Common myeloid progenitor, CD34-positive (primary cell): ENCODE results near the gene MED9.

ENCODE experiments used
- CTCF ChIA-PET: fragments of 350-600 bp; sonication (Branson Sonifier 250); formaldehyde crosslinking; loops from one replicate; lab custom pipeline; 2021; ENCODE audit warnings: antibody characterized with exemption; lab: Charles Lee
- POLR2A ChIA-PET: fragments of 350-600 bp; sonication (Branson Sonifier 250); formaldehyde crosslinking; loops from one replicate; lab custom pipeline; 2021; ENCODE audit warnings: antibody characterized with exemption; lab: Charles Lee
- DNase-seq, 3 donors: peaks; one replicate each; pipeline versions ENCODE4 v3.0.0 to v3.0.0-alpha.2; 2013
- H3K27ac ChIP-seq, 2 experiments: 1 replicate in 1 of 2; 2 replicates in 1 of 2; pipeline ENCODE4 v1.7.0; 2013; ENCODE audit warnings: inconsistent platforms in 2 of 2, low read length in 2 of 2, mild to moderate bottlenecking in 2 of 2, low read depth in 1 of 2, moderate library complexity in 1 of 2; ENCODE audit not compliant: severe bottlenecking in 2 of 2, insufficient read depth in 1 of 2, poor library complexity in 1 of 2
- H3K27me3 ChIP-seq, 5 experiments: replicated peaks in 2 of 5; 1 replicate in 3 of 5; 2 replicates in 2 of 5; pipeline versions ENCODE4 v1.6.1 to v1.7.0; 2013; ENCODE audit warnings: low read length in 4 of 5, mild to moderate bottlenecking in 2 of 5, moderate library complexity in 2 of 5, inconsistent platforms in 1 of 5; ENCODE audit not compliant: insufficient read depth in 5 of 5, control insufficient read depth in 4 of 5
- H3K36me3 ChIP-seq, 4 experiments: 1 replicate in 2 of 4; 2 replicates in 2 of 4; pipeline versions ENCODE4 v1.6.1 to v1.7.0; 2013; ENCODE audit warnings: low read length in 3 of 4, control low read depth in 1 of 4, mild to moderate bottlenecking in 1 of 4; ENCODE audit not compliant: control insufficient read depth in 4 of 4, insufficient read depth in 4 of 4
- H3K4me1 ChIP-seq, 4 experiments: 1 replicate in 3 of 4; 2 replicates in 1 of 4; pipeline versions ENCODE4 v1.6.1 to v1.7.1; 2013; ENCODE audit warnings: low read length in 3 of 4, mild to moderate bottlenecking in 3 of 4, control low read depth in 1 of 4, inconsistent platforms in 1 of 4, moderate library complexity in 1 of 4; ENCODE audit not compliant: control insufficient read depth in 4 of 4, insufficient read depth in 4 of 4; ENCODE audit errors: control extremely low read depth in 1 of 4
- H3K4me3 ChIP-seq, 7 experiments: 1 replicate in 4 of 7; 2 replicates in 3 of 7; pipeline versions ENCODE4 v1.5.1 to v1.7.0; 2013; ENCODE audit warnings: mild to moderate bottlenecking in 7 of 7, low read length in 6 of 7, moderate library complexity in 6 of 7, inconsistent platforms in 2 of 7, low read depth in 2 of 7, control low read depth in 1 of 7; ENCODE audit not compliant: insufficient read depth in 4 of 7, control insufficient read depth in 1 of 7; ENCODE audit errors: extremely low read depth in 1 of 7
- H3K9me3 ChIP-seq, 5 experiments: 1 replicate in 4 of 5; 2 replicates in 1 of 5; pipeline versions ENCODE4 v1.6.1 to v1.7.1; 2013; ENCODE audit warnings: low read length in 4 of 5, mild to moderate bottlenecking in 2 of 5, inconsistent platforms in 1 of 5, low read depth in 1 of 5, moderate library complexity in 1 of 5; ENCODE audit not compliant: control insufficient read depth in 4 of 5, insufficient read depth in 2 of 5; ENCODE audit errors: control extremely low read depth in 1 of 5
- WGBS: methylation state at CpG from one replicate; pipeline ENCODE4 v1.1.5; 2013; ENCODE audit not compliant: insufficient coverage; 5-methylcytosine and 5-hydroxymethylcytosine counted together

MED9 gene

DNA sequence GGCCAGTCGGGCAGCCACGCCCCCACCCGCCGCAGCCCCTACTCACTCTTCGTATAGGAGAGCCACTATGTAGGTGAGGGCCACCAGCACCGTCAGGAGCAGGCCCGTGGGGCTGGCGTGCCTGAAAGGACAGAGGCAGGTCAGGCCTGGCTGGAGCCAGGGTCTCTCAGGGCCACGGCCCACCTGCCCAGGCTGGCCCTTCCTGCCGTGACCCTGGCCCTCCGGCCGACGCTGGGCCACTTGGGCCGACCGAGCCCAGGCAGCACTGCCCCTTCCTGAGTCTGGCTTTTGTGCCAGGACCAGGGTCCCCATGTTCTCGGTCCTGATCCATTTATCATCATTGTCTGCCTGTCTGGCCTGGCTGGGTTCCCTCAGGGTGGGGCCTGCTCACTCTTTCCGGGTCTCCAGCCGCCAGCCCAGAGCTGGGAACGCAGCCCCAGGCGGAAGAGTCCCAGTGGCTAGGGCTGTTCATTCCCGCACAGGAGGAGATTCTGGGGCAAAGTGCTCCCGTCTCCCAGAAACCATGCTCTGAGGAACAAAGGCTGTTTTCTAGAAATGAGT lies 29.5 kb downstream of the MED9 start:
- H3K36me3 ChIP-seq, result no peaks in the 10 kb centered on the region
- WGBS, result 97% methylated on average over 20 of the region's 22 CpGs
- no peak overlapping the region for H3K4me3 ChIP-seq
- DNase-seq, result no peak
- ChIA-PET POLR2A (no interaction called here), CTCF (interaction anchor here (1.0 to 2.3 kb wide), 5 partner anchors 9 to 197 kb away, joined by 3 to 6 read pairs (median 3); no protein-coding TSS in a partner anchor)
- H3K9me3 ChIP-seq, result no peaks in the 10 kb centered on the region
- H3K27ac ChIP-seq, result no peak overlapping the region
- no peaks in the 10 kb centered on the region for H3K27me3 ChIP-seq
- H3K4me1 ChIP-seq, result peaks cover 0 to 32% (median 23%) of the 10 kb centered on the region in 4 experiments

GRCh38 chr17:17506893-17507464 lies 30.2 kb downstream of the MED9 start:
- no peak overlapping the region for H3K27ac ChIP-seq
- DNase-seq, result no peak
- H3K36me3 ChIP-seq, result no peaks in the 10 kb centered on the region
- POLR2A ChIA-PET, result no interaction called here
- H3K9me3 ChIP-seq, result no peaks in the 10 kb centered on the region
- 82% methylated on average over 7 of the region's 17 CpGs for WGBS
- H3K4me3 ChIP-seq, result no peak overlapping the region
- peaks cover 0 to 40% (median 29%) of the 10 kb centered on the region in 4 experiments for H3K4me1 ChIP-seq
- CTCF ChIA-PET, result interaction anchor here (1.2 to 2.3 kb wide), 3 partner anchors 9 to 197 kb away, joined by 3 to 6 read pairs (median 6); no protein-coding TSS in a partner anchor
- no peaks in the 10 kb centered on the region for H3K27me3 ChIP-seq

GRCh38 chr17:17507465-17508011 lies 30.7 kb downstream of the MED9 start:
- Histone ChIP-seq H3K4me1 (peaks cover 0 to 45% (median 35%) of the 10 kb centered on the region in 4 experiments), H3K36me3 (no peaks in the 10 kb centered on the region), H3K27me3 (no peaks in the 10 kb centered on the region), H3K9me3 (no peaks in the 10 kb centered on the region), H3K4me3 (no peak overlapping the region), H3K27ac (no peak overlapping the region)
- WGBS, result 90% methylated on average over 16 of the region's 16 CpGs
- POLR2A ChIA-PET, result no interaction called here
- no peak for DNase-seq
- CTCF ChIA-PET, result interaction anchor here (1.2 to 2.3 kb wide), 3 partner anchors 10 to 196 kb away, joined by 3 to 6 read pairs (median 6); no protein-coding TSS in a partner anchor

DNA sequence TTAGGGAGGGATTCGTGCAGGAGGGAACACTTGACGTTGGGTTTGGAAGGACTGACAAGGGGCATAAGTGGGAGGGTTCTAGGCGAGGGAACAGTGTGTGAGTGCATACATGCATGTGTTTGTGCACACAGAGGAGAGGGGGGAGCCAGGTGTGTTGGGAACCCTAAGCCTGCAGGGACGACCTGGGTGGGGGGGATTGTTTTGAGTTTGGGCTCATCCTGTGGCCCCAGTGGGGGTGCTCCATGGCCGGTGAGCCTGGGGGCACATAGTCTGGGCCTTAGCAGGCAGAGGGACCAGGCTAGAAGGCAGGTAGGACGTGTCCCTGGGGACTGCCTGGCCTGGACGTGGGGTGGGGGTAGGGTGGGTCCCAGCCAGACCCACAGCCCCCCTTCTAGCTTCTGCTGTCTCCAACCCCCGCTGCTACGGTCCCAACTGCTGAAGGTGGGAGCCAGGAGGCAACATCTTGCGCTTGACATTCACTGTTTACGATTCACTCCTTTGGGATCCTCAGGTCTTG lies 31.3 kb downstream of the MED9 start:
- Histone ChIP-seq H3K27ac (no peak overlapping the region), H3K36me3 (no peaks in the 10 kb centered on the region), H3K9me3 (no peaks in the 10 kb centered on the region), H3K4me3 (no peak overlapping the region), H3K27me3 (no peaks in the 10 kb centered on the region), H3K4me1 (peaks cover 0 to 50% (median 35%) of the 10 kb centered on the region in 4 experiments)
- no peak for DNase-seq
- CTCF ChIA-PET, result no interaction called here
- WGBS, result 95% methylated on average over 10 of the region's 11 CpGs
- POLR2A ChIA-PET, result no interaction called here

DNA sequence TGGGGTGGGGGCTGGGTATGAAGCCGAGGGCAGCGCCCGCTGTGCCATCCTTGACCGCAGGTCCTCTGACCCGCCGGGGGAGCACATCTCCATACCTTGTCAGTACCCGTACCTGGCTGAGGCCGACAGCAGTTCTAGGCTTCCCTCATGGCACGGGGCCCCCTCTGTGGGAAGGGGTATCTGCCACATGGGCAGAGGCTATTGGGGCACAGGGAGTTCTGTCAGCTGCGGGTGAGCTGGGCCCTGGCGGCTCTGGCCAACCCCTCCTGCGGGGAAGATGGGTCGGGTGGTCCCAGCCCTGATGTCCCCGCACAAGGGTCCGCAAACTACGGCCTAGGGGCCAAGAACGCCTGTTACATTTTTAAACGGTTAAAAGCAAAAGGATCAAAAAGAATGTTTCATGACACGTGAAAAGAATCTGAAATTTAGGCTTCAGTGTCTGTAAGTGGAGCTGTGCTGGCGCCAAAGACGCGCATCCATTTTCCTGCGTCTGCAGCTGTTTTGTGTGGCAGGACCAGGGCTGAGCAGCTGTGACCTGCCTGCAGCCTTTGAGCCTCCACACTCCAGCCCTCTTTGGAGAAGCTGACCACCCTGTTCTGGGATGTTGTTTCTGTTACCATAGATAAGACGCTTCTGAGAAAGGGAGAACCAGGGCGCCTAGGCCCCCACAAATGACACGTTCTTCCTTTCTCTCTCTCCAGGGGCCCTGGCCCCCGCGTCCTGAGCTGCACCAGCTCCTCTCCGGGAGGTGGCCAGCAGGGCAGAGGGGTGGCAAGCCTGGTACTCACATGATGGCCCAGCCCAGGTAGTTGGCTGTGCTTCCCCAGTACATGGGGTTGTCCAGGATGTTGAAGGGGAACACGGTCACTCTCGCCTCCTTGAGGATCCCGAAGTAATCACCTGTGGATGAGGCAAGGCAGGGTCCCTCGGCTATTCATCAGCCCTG lies 32.1 kb downstream of the MED9 start:
- CTCF ChIA-PET, result interaction anchor here (3.9 kb wide), 1 partner anchor 13 kb away, joined by 35 read pairs; the partner anchor contains the start of gene RASD1
- H3K36me3 ChIP-seq, result no peaks in the 10 kb centered on the region
- H3K27ac ChIP-seq, result no peak overlapping the region
- DNase-seq, result peak in 1 of 3 donors; percentile 20
- no peak overlapping the region for H3K4me3 ChIP-seq
- 84% methylated on average over 33 of the region's 33 CpGs for WGBS
- POLR2A ChIA-PET, result no interaction called here
- peaks cover 0 to 50% (median 35%) of the 10 kb centered on the region in 4 experiments for H3K4me1 ChIP-seq
- H3K9me3 ChIP-seq, result no peaks in the 10 kb centered on the region
- H3K27me3 ChIP-seq, result no peaks in the 10 kb centered on the region

DNA sequence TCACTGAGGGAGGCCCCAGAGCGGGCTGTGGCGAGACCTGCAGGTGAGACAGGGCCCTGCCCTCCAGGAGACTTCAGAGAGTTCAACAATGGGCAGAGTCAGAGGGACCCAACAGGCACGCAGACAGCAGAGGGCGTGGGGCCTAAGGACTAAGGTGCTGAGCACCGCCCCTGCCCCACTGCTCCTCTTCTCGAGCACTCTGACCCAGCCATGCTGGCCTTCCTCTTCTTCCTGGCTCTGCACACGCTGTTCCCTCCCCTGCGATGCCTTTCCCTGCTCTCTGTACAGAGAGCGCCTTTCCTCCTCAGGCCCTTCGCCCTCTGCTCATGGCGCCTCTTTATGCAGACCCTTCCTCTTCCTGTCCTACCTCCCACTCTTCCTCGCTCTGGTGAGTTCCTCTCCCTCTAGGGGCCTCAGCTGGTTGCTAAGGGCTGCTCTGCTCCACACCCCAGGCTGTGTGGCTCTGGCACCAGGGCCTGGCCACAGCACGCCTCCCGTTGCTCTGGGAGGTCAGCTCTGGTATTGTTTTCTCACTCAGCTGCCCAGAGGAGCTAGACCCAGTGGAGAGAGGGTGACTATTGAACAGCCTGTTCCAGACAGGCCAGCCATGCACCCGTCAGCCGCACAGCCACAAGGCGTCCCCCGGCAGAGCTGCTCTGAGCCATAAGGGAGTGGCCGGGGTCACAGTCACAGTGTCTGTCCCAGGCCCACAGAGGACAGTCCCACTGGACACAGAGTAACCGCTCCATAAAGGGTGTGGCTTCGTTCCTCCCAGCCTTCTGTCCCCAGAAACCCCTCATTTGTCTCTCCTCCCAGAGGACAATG lies 33.0 kb downstream of the MED9 start:
- CTCF ChIA-PET, result interaction anchor here (0.8 to 3.9 kb wide), 9 partner anchors 9 to 156 kb away, joined by 3 to 35 read pairs (median 4); partner anchors contain the start of gene RASD1
- POLR2A ChIA-PET, result interaction anchor here (0.6 to 1.0 kb wide), 2 partner anchors 10 to 15 kb away, joined by 3 to 4 read pairs; no protein-coding TSS in a partner anchor
- DNase-seq, result no peak
- Histone ChIP-seq H3K4me3 (no peak overlapping the region), H3K27ac (no peak overlapping the region), H3K4me1 (peaks cover 0 to 50% (median 35%) of the 10 kb centered on the region in 4 experiments), H3K27me3 (no peaks in the 10 kb centered on the region), H3K9me3 (no peaks in the 10 kb centered on the region), H3K36me3 (no peaks in the 10 kb centered on the region)
- WGBS, result 92% methylated on average over 20 of the region's 21 CpGs
